Heart left ventricle (tissue), 16 donors: ENCODE measurements around the gene DGKE. TPM values are rescaled to one million over a fixed set of nuclear protein-coding genes. Genes with fewer than 3 reads are reported as not detected.

Experiments used
- ATAC-seq, 4 donors: fragments of 200-7000 bp; cut with Tn5 transposase; one replicate each; pipeline ENCODE4 v1.9.1; 2020 to 2022; ENCODE audit warnings: moderate library complexity in 4 of 4, mild to moderate bottlenecking in 3 of 4, moderate number of reproducible peaks in 1 of 4
- DNase-seq, 5 donors: peaks; one replicate each; pipeline ENCODE4 v3.0.0-alpha.2; 2020
- H3K27ac ChIP-seq, 12 donors: fragments of 200-600 bp; sonication (generic) in 4 of 12; one replicate each; pipeline versions ENCODE4 v1.5.0 to v1.8.0; 2016 to 2022; ENCODE audit warnings: mild to moderate bottlenecking in 2 of 12
- H3K27me3 ChIP-seq, 9 donors: fragments of 200-600 bp; sonication (generic) in 2 of 9; one replicate each; pipeline versions ENCODE4 v1.5.1 to v1.8.0; 2016 to 2022; ENCODE audit warnings: mild to moderate bottlenecking in 3 of 9
- H3K36me3 ChIP-seq, 9 donors: fragments of 200-600 bp; sonication (generic) in 2 of 9; one replicate each; pipeline versions ENCODE4 v1.5.0 to v1.8.0; 2018 to 2022; ENCODE audit warnings: mild to moderate bottlenecking in 2 of 9
- H3K4me1 ChIP-seq, 12 donors: fragments of 200-600 bp; sonication (generic) in 4 of 12; one replicate each; pipeline versions ENCODE4 v1.5.0 to v1.8.0; 2016 to 2022; ENCODE audit warnings: mild to moderate bottlenecking in 3 of 12
- H3K4me3 ChIP-seq, 12 donors: fragments of 200-600 bp; sonication (generic) in 4 of 12; one replicate each; pipeline versions ENCODE4 v1.5.0 to v1.8.0; 2017 to 2022; ENCODE audit warnings: mild to moderate bottlenecking in 9 of 12, moderate library complexity in 4 of 12
- H3K9me3 ChIP-seq, 12 donors: fragments of 200-600 bp; sonication (generic) in 4 of 12; one replicate each; pipeline versions ENCODE4 v1.5.0 to v1.8.0; 2016 to 2022; ENCODE audit warnings: mild to moderate bottlenecking in 1 of 12
- CTCF ChIP-seq, 12 donors: fragments of 200-600 bp; sonication (generic) in 4 of 12; IDR thresholded peaks; one replicate each; pipeline versions ENCODE4 v1.5.0 to v1.8.0; 2018 to 2022; ENCODE audit warnings: antibody characterized with exemption in 12 of 12, mild to moderate bottlenecking in 5 of 12
- POLR2A ChIP-seq, 2 donors: fragments of 450-650 bp; IDR thresholded peaks; one replicate each; pipeline ENCODE4 v1.6.1; 2017; ENCODE audit warnings: antibody characterized with exemption in 2 of 2, mild to moderate bottlenecking in 2 of 2, moderate library complexity in 2 of 2
- WGBS, 4 donors: extraction: QIAGEN DNeasy Blood & Tissue Kit in 2 of 4; methylation state at CpG; one replicate each; pipeline versions ENCODE4 v1.1.5 to v1.1.7; 2013 to 2018; 5-methylcytosine and 5-hydroxymethylcytosine counted together
- intact Hi-C, 10 donors: fragments of 100-400 bp; cut with DNase I; formaldehyde crosslinking; loops; one replicate each; pipeline versions ENCODE4 v1.11.1 to v1.14.2; 2022
- polyA plus RNA-seq, 2 donors: library from polyadenylated mRNA; stranded (reverse); fragments of 200-250 nt; gene quantifications; one replicate each; pipeline ENCODE4 v1.2.3, GENCODE V29; 2013
- total RNA-seq, 9 donors: library from RNA; depleted of rRNA in 2 of 9; stranded (reverse); fragments of >200 nt in 2 of 9; fragmentation: NEBNext Ultra II Directional in 3 of 9; extraction: Animal tissue kit (Norgen Biotek cat#: 25700) in 3 of 9; gene quantifications; one replicate each; pipeline versions ENCODE4 v1.1.0 to v1.2.4, GENCODE V29; 2016 to 2023
- donor health status: ischemic (EF 13 %, LVEDD 7.1; RV severe dilation, severe dysfunction).
- donor health status: healthy with polysubstance abuse.
- donor health status: DM: no; HTN: yes; CAD: no.
- donor health status: DM: no; HTN: no; CAD: no.
- donor health status: ischemic (EF 25% LVEDD 6.9; RV normal size, moderate dysfunction).
- donor health status: ischemic (EF 25% LVEDD 5.7; RV mildly dilated, moderate dysfunction).
- donor health status: healthy.
- donor health status: DM: yes; HTN: yes; CAD: no.
- donor health status: ischemic (EF 35%, LVEDD 5.7; RV mildly dilated, moderate dysfunction).
- donor health status: nonischemic (EF 11% LVEDD 7.7; RV severe dilation, severe dysfunction).
- donor health status: DM: yes; HTN: yes; CAD: no.
- donor health status: PGD.
- donor health status: ischemic (EF 29% LVEDD 5.4; RV normal size, mild dysfunction).
- donor health status: nonischemic (EF 23%, LVEDD 6.1; RV moderate dilation, normal function).

Gene DGKE
- total and polyA plus RNA-seq, 11 donors: 0.96 to 4.1 (median 2.8) TPM

GRCh38 chr17:56849131-56849530, 15.2 kb downstream of the DGKE start:
- ATAC-seq (no peak), DNase-seq (no peak)
- Histone ChIP-seq H3K27me3 (no peaks in the 10 kb centered on the region), H3K36me3 (peaks cover 0 to 67% (median 37%) of the 10 kb centered on the region in 9 donors), H3K27ac (no peak overlapping the region), H3K4me1 (peaks cover 0 to 9% (median 0%) of the 10 kb centered on the region in 12 donors), H3K4me3 (no peak overlapping the region), H3K9me3 (no peaks in the 10 kb centered on the region)
- TF ChIP-seq POLR2A (IDR thresholded peaks at IDR 0.05): no peak
- no peak for TF ChIP-seq CTCF (IDR thresholded peaks at IDR 0.05)
- intact Hi-C loops: no loop called here
- WGBS, 4 donors: 72 to 95% (median 78%) methylated on average over 3 of the region's 3 CpGs

- Histone ChIP-seq H3K9me3 (no peaks in the 10 kb centered on the region), H3K27ac (peak overlapping the region in 2 of 12 donors; percentile 4 to 62), H3K4me1 (peaks cover 0 to 9% (median 0%) of the 10 kb centered on the region in 12 donors), H3K36me3 (peaks cover 0 to 69% (median 48%) of the 10 kb centered on the region in 9 donors), H3K27me3 (no peaks in the 10 kb centered on the region), H3K4me3 (no peak overlapping the region)
- no peak for TF ChIP-seq CTCF (IDR thresholded peaks at IDR 0.05)
- no peak for TF ChIP-seq POLR2A (IDR thresholded peaks at IDR 0.05)
- ATAC-seq (no peak), DNase-seq (no peak)
- 83 to 86% (median 85%) methylated on average over 2 of the region's 2 CpGs for WGBS, 4 donors
- intact Hi-C loops: no loop called here
Measured at GRCh38 chr17:56850591-56850990, 16.6 kb downstream of the DGKE start.

DNA sequence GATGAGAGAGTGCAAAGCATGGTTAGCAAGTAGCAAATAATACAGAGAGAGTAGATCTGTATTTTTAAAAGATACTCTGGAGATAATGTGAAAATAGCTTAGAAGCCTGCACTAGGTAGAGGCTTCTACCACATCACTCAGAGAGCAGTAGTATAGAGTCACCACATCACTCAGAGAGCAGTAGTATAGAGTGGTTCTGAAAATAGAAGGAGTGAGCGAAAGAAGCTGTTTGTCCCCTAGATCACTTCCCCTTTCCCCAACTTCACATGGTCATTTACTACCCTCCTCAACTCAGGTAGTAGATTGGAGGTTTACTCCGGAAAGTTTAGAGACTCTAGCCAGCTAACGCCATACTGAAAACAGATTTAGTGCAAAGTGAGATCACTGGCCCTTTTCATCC, 17.1 kb downstream of the DGKE start:
- DNase-seq: no peak
- TF ChIP-seq CTCF (IDR thresholded peaks at IDR 0.05): no peak
- no peak for TF ChIP-seq POLR2A (IDR thresholded peaks at IDR 0.05)
- 56 to 69% (median 66%) methylated on average over 3 of the region's 3 CpGs for WGBS, 4 donors
- peaks cover 0 to 69% (median 48%) of the 10 kb centered on the region in 9 donors for H3K36me3 ChIP-seq
- no peaks in the 10 kb centered on the region for H3K9me3 ChIP-seq
- peaks cover 0 to 9% (median 0%) of the 10 kb centered on the region in 12 donors for H3K4me1 ChIP-seq
- ATAC-seq: no peak
- H3K27me3 ChIP-seq: no peaks in the 10 kb centered on the region
- intact Hi-C loops: no loop called here
- no peak overlapping the region for H3K4me3 ChIP-seq
- H3K27ac ChIP-seq: peak overlapping the region in 5 of 12 donors; percentile 15 to 62 (median 20)

- no peaks in the 10 kb centered on the region for H3K4me1 ChIP-seq
- no peaks in the 10 kb centered on the region for H3K9me3 ChIP-seq
- no peaks in the 10 kb centered on the region for H3K27me3 ChIP-seq
- DNase-seq (no peak), ATAC-seq (no peak)
- TF ChIP-seq POLR2A (IDR thresholded peaks at IDR 0.05) (no peak), CTCF (IDR thresholded peaks at IDR 0.05) (no peak)
- H3K36me3 ChIP-seq: peaks cover 0 to 90% (median 59%) of the 10 kb centered on the region in 9 donors
- 93 to 97% (median 94%) methylated on average over 3 of the region's 3 CpGs for WGBS, 4 donors
- H3K4me3 ChIP-seq: no peak overlapping the region
- intact Hi-C loops: no loop called here
- H3K27ac ChIP-seq: no peak overlapping the region
Measured at GRCh38 chr17:56861899-56862298, 27.9 kb downstream of the DGKE start.
